Peyer's patch (tissue), 4 donors: Measurements from ENCODE around the gene ARHGEF33.

Experiments
- POLR2A ChIP-seq, 2 donors: fragments of 450-650 bp; IDR thresholded peaks; one replicate each; pipeline ENCODE4 v1.5.1; 2017; ENCODE audit warnings: antibody characterized with exemption in 2 of 2, mild to moderate bottlenecking in 2 of 2, moderate library complexity in 2 of 2
- TF ChIP-seq, protein P1 (sequence below), 6 experiments: fragments of 450-650 bp in 4 of 6; fragments of 200-600 bp in 2 of 6; sonication (generic) in 1 of 6; IDR thresholded peaks; one replicate each; pipeline ENCODE4 v1.5.1; 2017 to 2019; ENCODE audit warnings: antibody characterized with exemption in 6 of 6, mild to moderate bottlenecking in 3 of 6, moderate library complexity in 1 of 6

DNA sequence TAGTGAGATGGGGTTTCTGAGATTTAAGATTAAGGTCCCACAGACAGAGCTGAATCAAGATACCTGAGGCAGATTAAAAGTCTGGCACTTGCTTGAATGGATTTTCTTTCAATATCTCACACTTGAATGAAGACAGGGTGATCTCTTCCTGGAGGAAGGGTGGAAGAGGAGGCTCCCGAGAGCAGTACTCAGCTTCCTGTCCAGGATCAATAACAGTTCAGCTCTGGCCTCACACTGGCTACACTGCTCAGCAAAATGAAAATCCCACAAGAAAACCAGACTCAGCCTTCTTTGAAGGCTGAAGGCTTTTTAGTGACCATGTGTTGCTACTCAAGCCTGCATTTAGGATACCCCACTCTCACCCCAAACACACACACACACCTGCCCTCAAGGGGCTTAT is 11.1 kb downstream of the ARHGEF33 start:
- TF ChIP-seq, protein P1, sequence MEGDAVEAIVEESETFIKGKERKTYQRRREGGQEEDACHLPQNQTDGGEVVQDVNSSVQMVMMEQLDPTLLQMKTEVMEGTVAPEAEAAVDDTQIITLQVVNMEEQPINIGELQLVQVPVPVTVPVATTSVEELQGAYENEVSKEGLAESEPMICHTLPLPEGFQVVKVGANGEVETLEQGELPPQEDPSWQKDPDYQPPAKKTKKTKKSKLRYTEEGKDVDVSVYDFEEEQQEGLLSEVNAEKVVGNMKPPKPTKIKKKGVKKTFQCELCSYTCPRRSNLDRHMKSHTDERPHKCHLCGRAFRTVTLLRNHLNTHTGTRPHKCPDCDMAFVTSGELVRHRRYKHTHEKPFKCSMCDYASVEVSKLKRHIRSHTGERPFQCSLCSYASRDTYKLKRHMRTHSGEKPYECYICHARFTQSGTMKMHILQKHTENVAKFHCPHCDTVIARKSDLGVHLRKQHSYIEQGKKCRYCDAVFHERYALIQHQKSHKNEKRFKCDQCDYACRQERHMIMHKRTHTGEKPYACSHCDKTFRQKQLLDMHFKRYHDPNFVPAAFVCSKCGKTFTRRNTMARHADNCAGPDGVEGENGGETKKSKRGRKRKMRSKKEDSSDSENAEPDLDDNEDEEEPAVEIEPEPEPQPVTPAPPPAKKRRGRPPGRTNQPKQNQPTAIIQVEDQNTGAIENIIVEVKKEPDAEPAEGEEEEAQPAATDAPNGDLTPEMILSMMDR (IDR thresholded peaks at IDR 0.05), result no peak
- no peak for TF ChIP-seq POLR2A (IDR thresholded peaks at IDR 0.05)
